Right lobe of liver (tissue), 6 donors: ENCODE data around the gene SLC9A6. TPM values are rescaled to one million over a fixed set of nuclear protein-coding genes. Genes with fewer than 3 reads are reported as not detected.

ENCODE experiments used
- ATAC-seq, 4 donors: fragments of 200-7000 bp; cut with Tn5 transposase; one replicate each; pipeline ENCODE4 v1.9.1; 2020; ENCODE audit warnings: mild to moderate bottlenecking in 4 of 4, moderate library complexity in 4 of 4
- DNase-seq, 3 donors: peaks; one replicate each; pipeline ENCODE4 v3.0.0-alpha.2; 2020
- H3K27ac ChIP-seq, 3 donors: fragments of 200-600 bp; one replicate each; pipeline ENCODE4 v1.8.0; 2022
- H3K27me3 ChIP-seq, 2 donors: fragments of 200-600 bp; one replicate each; pipeline ENCODE4 v1.8.0; 2022
- H3K36me3 ChIP-seq, 4 donors: fragments of 200-600 bp; sonication (generic) in 1 of 4; one replicate each; pipeline versions ENCODE4 v1.5.1 to v1.8.0; 2017 to 2022; ENCODE audit warnings: control low read depth in 1 of 4
- H3K4me1 ChIP-seq, 4 donors: fragments of 200-600 bp; sonication (generic) in 1 of 4; one replicate each; pipeline versions ENCODE4 v1.5.1 to v1.8.0; 2017 to 2022; ENCODE audit warnings: control low read depth in 1 of 4
- H3K4me3 ChIP-seq, 3 donors: fragments of 200-600 bp; one replicate each; pipeline ENCODE4 v1.8.0; 2022
- H3K9me3 ChIP-seq, 4 donors: fragments of 200-600 bp; sonication (generic) in 1 of 4; one replicate each; pipeline versions ENCODE4 v1.5.1 to v1.8.0; 2017 to 2022; ENCODE audit warnings: control low read depth in 1 of 4
- POLR2A ChIP-seq: fragments of 450-650 bp; IDR thresholded peaks from one replicate; pipeline ENCODE4 v1.6.1; 2017; ENCODE audit warnings: antibody characterized with exemption, mild to moderate bottlenecking
- WGBS: methylation state at CpG from one replicate; pipeline ENCODE4 v1.1.6; 2018; ENCODE audit warnings: low coverage, low lambda C conversion rate; ENCODE audit not compliant: insufficient coverage; ENCODE audit errors: missing lambda C conversion rate; 5-methylcytosine and 5-hydroxymethylcytosine counted together
- intact Hi-C, 2 donors: fragments of 100-400 bp; cut with DNase I; formaldehyde crosslinking; loops; one replicate each; pipeline versions ENCODE4 v1.11.2 to v1.14.1; 2022
- total RNA-seq, 6 experiments: library from RNA; depleted of rRNA in 2 of 6; stranded (reverse); fragments of >200 nt in 2 of 6; fragmentation: NEBNext Ultra II Directional in 3 of 6; extraction: Animal tissue kit (Norgen Biotek cat#: 25700) in 3 of 6; gene quantifications; one replicate each; pipeline versions ENCODE4 v1.1.0 to v1.2.4, GENCODE V29; 2016 to 2023
- TF ChIP-seq, protein P1 (sequence below), 4 donors: fragments of 200-600 bp in 3 of 4; fragments of 450-650 bp in 1 of 4; IDR thresholded peaks; one replicate each; pipeline versions ENCODE4 v1.5.1 to v1.8.0; 2016 to 2022; ENCODE audit warnings: antibody characterized with exemption in 4 of 4, mild to moderate bottlenecking in 2 of 4
- donor health status: DM: no; HTN: yes; CAD: no.
- donor health status: DM: no; HTN: no; CAD: no.
- donor health status: DM: no; HTN: no; CAD: no.
- donor health status: DM: no; HTN: yes; CAD: no.
- donor health status: DM: no; HTN: yes; CAD: no.

The SLC9A6 gene
- total RNA-seq, 6 experiments from 2014 or later = 3.6 to 7.6 (median 4.9) TPM

DNA sequence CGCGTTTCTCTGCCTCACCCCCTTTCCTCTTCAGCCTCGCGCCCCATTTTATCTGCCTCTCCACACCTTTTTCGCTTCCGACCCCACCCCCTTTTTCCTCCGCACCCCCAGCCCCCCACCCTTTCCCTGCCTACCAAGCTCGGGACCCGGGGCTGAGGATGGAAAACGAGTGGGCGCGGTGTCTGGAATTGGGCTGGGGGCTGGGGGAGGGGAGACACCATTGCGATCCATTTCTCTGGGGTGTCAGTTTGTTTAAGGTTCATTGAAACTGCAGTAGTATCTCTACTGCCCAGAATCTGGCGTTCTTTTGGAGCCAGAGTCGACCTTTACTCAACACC is 707 bp downstream of the SLC9A6 start:
- ATAC-seq (peak in 3 of 4 donors; percentile 8 to 43 (median 17)), DNase-seq (no peak)
- Histone ChIP-seq H3K36me3 (no peaks in the 10 kb centered on the region), H3K4me1 (peaks cover 0 to 6% (median 0%) of the 10 kb centered on the region in 4 donors), H3K27ac (no peak overlapping the region), H3K4me3 (peak overlapping the region; percentile 66 to 75 (median 67)), H3K27me3 (no peaks in the 10 kb centered on the region), H3K9me3 (no peaks in the 10 kb centered on the region)
- WGBS = 23% methylated on average over 15 of the region's 15 CpGs
- TF ChIP-seq POLR2A = no peak
- TF ChIP-seq, protein P1, sequence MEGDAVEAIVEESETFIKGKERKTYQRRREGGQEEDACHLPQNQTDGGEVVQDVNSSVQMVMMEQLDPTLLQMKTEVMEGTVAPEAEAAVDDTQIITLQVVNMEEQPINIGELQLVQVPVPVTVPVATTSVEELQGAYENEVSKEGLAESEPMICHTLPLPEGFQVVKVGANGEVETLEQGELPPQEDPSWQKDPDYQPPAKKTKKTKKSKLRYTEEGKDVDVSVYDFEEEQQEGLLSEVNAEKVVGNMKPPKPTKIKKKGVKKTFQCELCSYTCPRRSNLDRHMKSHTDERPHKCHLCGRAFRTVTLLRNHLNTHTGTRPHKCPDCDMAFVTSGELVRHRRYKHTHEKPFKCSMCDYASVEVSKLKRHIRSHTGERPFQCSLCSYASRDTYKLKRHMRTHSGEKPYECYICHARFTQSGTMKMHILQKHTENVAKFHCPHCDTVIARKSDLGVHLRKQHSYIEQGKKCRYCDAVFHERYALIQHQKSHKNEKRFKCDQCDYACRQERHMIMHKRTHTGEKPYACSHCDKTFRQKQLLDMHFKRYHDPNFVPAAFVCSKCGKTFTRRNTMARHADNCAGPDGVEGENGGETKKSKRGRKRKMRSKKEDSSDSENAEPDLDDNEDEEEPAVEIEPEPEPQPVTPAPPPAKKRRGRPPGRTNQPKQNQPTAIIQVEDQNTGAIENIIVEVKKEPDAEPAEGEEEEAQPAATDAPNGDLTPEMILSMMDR (IDR thresholded peaks at IDR 0.05) = no peak
- intact Hi-C loops = no loop called here

DNA sequence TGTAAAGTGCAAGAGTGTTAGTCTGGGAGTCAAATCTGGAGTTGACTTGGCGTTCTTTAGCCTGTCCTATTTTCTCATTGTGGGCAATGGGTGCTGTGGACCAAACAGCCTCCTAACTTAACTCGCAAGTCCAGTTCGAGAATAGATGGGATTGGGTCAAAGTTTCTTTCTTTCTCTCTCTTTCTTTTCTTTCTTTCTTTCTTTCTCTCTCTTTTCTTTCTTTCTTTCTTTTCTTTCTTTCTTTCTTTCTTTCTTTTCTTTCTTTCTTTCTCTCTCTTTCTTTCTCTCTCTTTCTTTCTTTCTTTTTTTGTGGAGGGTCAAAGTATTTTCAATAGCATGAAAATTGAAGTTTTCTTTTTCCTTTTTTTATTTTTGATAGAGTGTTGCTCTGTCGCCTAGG is 3.0 kb downstream of the SLC9A6 start:
- intact Hi-C loops = no loop called here
- ATAC-seq (no peak), DNase-seq (no peak)
- Histone ChIP-seq H3K36me3 (no peaks in the 10 kb centered on the region), H3K4me1 (peaks cover 0 to 6% (median 0%) of the 10 kb centered on the region in 4 donors), H3K9me3 (no peaks in the 10 kb centered on the region), H3K27me3 (no peaks in the 10 kb centered on the region), H3K4me3 (no peak overlapping the region), H3K27ac (no peak overlapping the region)
- WGBS = 85% methylated on average over 4 of the region's 4 CpGs
- TF ChIP-seq, protein P1 (IDR thresholded peaks at IDR 0.05) = no peak
- TF ChIP-seq POLR2A = no peak

DNA sequence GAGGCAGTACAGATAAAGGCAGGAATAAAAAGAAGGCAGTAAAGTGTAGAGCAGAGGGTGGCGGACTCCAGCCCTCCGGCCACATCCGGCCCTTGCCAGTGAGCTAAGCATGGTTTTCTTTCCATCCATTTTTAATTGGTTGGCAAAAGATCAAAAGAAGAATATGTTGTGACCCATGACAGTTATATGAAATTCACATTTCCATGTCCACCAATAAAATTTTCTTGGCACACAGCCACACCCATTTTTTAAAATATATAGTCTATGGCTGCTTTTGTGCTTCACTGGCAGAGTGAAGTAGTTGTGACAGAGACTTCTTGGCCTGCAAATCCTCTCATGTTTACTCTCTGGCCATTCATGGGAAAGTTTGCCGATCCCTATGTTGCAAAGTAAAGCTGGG is 29.8 kb downstream of the SLC9A6 start:
- no peak for TF ChIP-seq POLR2A
- TF ChIP-seq, protein P1 (IDR thresholded peaks at IDR 0.05) = no peak
- Histone ChIP-seq H3K9me3 (no peaks in the 10 kb centered on the region), H3K27ac (no peak overlapping the region), H3K4me3 (no peak overlapping the region), H3K36me3 (peaks cover 0 to 3% (median 0%) of the 10 kb centered on the region in 4 donors), H3K4me1 (no peaks in the 10 kb centered on the region), H3K27me3 (no peaks in the 10 kb centered on the region)
- DNase-seq = no peak
- 74% methylated on average over 4 of the region's 4 CpGs for WGBS
- ATAC-seq = no peak
- intact Hi-C loops = no loop called here

DNA sequence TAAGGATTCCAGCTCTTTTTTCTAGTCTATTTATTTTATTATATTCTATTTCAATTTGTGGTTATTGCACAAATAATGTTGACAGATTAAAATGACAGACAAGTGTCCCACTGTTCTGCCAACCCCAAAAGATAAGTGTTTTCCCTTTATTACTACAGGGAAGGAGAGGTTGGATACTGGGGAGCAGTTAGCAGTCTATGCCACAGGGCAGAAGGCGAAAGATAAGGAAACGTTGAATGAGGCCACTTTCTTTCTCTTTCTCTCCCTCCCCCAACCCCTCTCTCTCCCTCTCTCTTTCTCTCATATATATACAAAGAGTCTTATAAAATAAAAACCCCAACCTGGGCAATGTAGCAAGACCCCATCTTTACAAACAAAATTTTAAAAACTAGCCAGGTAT is 31.6 kb downstream of the SLC9A6 start:
- Histone ChIP-seq H3K36me3 (peaks cover 0 to 3% (median 0%) of the 10 kb centered on the region in 4 donors), H3K27me3 (no peaks in the 10 kb centered on the region), H3K4me1 (no peaks in the 10 kb centered on the region), H3K9me3 (no peaks in the 10 kb centered on the region), H3K27ac (no peak overlapping the region), H3K4me3 (no peak overlapping the region)
- DNase-seq = no peak
- no peak for TF ChIP-seq POLR2A
- TF ChIP-seq, protein P1 (IDR thresholded peaks at IDR 0.05) = no peak
- no peak for ATAC-seq
- intact Hi-C loops = no loop called here
- WGBS = 49% methylated on average over 2 of the region's 2 CpGs

DNA sequence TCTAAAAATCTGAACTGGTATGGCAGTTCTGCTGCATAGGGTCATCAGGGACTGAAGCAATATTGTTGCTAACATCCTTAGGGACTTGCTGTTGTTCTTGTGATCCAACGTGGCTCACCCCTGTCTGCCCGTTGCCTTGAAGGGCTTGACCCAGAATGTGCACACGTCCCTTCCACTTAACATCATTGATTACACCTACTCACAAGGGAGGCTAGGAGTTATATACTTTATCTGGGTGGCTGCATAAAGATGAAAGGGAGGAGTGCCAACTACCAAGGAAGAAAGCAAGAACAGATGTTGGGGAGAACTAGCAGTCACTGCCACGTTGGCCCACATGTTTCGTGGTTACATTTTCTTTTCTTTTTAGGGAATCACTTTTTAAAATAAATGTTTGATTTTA is 34.0 kb downstream of the SLC9A6 start:
- TF ChIP-seq POLR2A = no peak
- TF ChIP-seq, protein P1 (IDR thresholded peaks at IDR 0.05) = no peak
- intact Hi-C loops = no loop called here

More for the DNA sequence above, 34.0 kb downstream of the SLC9A6 start:
- 53% methylated on average over 5 of the region's 5 CpGs for WGBS
- DNase-seq = no peak
- Histone ChIP-seq H3K4me3 (no peak overlapping the region), H3K36me3 (no peaks in the 10 kb centered on the region), H3K27ac (no peak overlapping the region), H3K9me3 (no peaks in the 10 kb centered on the region), H3K4me1 (no peaks in the 10 kb centered on the region), H3K27me3 (no peaks in the 10 kb centered on the region)
- ATAC-seq = no peak
